Adrenal gland (tissue), 12 donors: ENCODE measurements around the gene RUFY2. TPM values are rescaled to one million over a fixed set of nuclear protein-coding genes. Genes with fewer than 3 reads are reported as not detected.
A peak's percentile ranks its signal among the peaks of the same experiment; 100 is the strongest.

Source experiments
- DNase-seq, 7 donors: peaks; one replicate each; pipeline ENCODE4 v3.0.0-alpha.2; 2019 to 2020
- H3K27ac ChIP-seq, 5 donors: fragments of 200-600 bp; sonication (generic) in 4 of 5; 1 replicate in 3 of 5; 2 replicates in 2 of 5; pipeline versions ENCODE4 v1.5.1 to v1.8.0; 2016 to 2020; ENCODE audit warnings: mild to moderate bottlenecking in 1 of 5
- H3K27me3 ChIP-seq: fragments of 200-600 bp; 2 replicates; pipeline ENCODE4 v1.8.0; 2021
- H3K36me3 ChIP-seq, 2 donors: fragments of 200-600 bp; replicated peaks in 1 of 2; 1 replicate in 1 of 2; 2 replicates in 1 of 2; pipeline versions ENCODE4 v1.5.1 to v1.8.0; 2018 to 2022
- H3K4me1 ChIP-seq, 2 donors: fragments of 200-600 bp; replicated peaks in 1 of 2; 1 replicate in 1 of 2; 2 replicates in 1 of 2; pipeline versions ENCODE4 v1.5.1 to v1.8.0; 2018 to 2021
- H3K4me3 ChIP-seq, 4 donors: fragments of 200-600 bp; sonication (generic) in 3 of 4; one replicate each; pipeline ENCODE4 v1.5.1; 2016 to 2018
- H3K9me3 ChIP-seq, 3 donors: fragments of 200-600 bp; sonication (generic) in 1 of 3; replicated peaks in 1 of 3; 1 replicate in 2 of 3; 2 replicates in 1 of 3; pipeline versions ENCODE4 v1.5.1 to v1.8.0; 2016 to 2021
- POLR2A ChIP-seq, 2 donors: fragments of 450-650 bp; IDR thresholded peaks; one replicate each; pipeline ENCODE4 v1.6.1; 2017; ENCODE audit warnings: antibody characterized with exemption in 2 of 2, mild to moderate bottlenecking in 2 of 2, moderate library complexity in 1 of 2
- WGBS, 4 donors: extraction: QIAGEN DNeasy Blood & Tissue Kit in 2 of 4; methylation state at CpG; one replicate each; pipeline versions ENCODE4 v1.1.5 to v1.1.7; 2013 to 2017; 5-methylcytosine and 5-hydroxymethylcytosine counted together
- intact Hi-C, 2 donors: fragments of 100-400 bp; cut with DNase I; formaldehyde crosslinking; loops; one replicate each; pipeline versions ENCODE4 v1.14.1 to v1.15.0; 2022 to 2023
- polyA plus RNA-seq, 3 donors: library from polyadenylated mRNA; stranded (reverse); fragments of 200-250 nt in 2 of 3; fragments of 350-450 nt in 1 of 3; fragmentation: Illumina TruSeq in 1 of 3; extraction: RNeasy Lipid Tissue Mini Kit (QIAGEN cat#74804) in 1 of 3; gene quantifications; one replicate each; pipeline ENCODE4 v1.2.3, GENCODE V29; 2013 to 2014
- total RNA-seq, 9 donors: library from RNA; depleted of rRNA in 4 of 9; stranded (reverse); fragments of >200 nt in 4 of 9; fragments of 120-200 nt in 1 of 9; fragmentation: NEBNext Ultra II Directional in 1 of 9; extraction: Animal tissue kit (Norgen Biotek cat#: 25700) in 1 of 9; gene quantifications; one replicate each; pipeline versions ENCODE4 v1.1.0 to v1.2.4, GENCODE V29; 2013 to 2023
- TF ChIP-seq, protein P1 (sequence below), 6 experiments: fragments of 450-650 bp in 4 of 6; fragments of 200-600 bp in 2 of 6; sonication (generic) in 1 of 6; IDR thresholded peaks; 1 replicate in 5 of 6; 2 replicates in 1 of 6; pipeline versions ENCODE4 v1.5.1 to v1.8.0; 2016 to 2021; ENCODE audit warnings: antibody characterized with exemption in 6 of 6, mild to moderate bottlenecking in 2 of 6, moderate library complexity in 1 of 6
- donor health status: healthy with polysubstance abuse.
- donor health status: Bipolar disorder and iron deficiency.
- donor health status: DM: yes; HTN: yes; CAD: no.
- donor health status: DM: no; HTN: no; CAD: no.
- donor health status: DM: no; HTN: no; CAD: no.
- donor health status: DM: yes; HTN: yes; CAD: no.

RUFY2 gene
- total and polyA plus RNA-seq, 12 donors, result 6.5 to 26.0 (median 15.5) TPM

DNA sequence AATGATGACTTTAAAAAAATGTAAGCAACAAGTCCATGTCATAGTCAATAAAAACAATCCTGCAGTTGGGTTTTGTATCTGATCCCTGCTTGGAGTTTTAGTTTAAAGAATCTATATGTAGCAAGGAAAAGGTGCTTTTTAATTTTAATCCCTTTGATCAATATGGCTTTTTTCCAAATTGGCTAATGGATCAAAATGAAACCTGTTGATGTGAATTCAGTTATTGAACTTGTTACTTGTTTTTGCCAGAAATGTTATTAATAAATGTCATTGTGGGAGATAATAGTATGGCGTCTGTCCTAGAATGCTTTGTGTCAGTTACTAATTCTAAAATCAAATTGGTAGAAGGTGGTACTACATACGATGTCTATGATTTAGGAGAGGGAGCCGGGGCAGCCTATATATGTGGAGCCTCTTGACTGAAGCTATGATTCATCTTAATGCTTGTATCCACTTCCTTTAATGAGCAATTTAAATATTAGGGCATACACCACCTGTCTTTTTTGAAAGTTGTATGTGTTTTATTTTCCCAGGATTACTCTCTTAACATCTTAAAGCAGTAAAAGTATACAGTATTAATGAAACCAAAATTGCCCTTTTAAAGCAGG, 64.1 kb downstream of the RUFY2 start:
- 78 to 87% (median 84%) methylated on average over 3 of the region's 3 CpGs for WGBS, 4 donors
- H3K36me3 ChIP-seq, result peaks cover 0 to 75% of the 10 kb centered on the region in 2 donors

GRCh38 chr10:68340358-68341080, 66.6 kb downstream of the RUFY2 start:
- Histone ChIP-seq H3K36me3 (peaks cover 0 to 73% of the 10 kb centered on the region in 2 donors), H3K4me1 (peaks cover 25 to 35% of the 10 kb centered on the region in 2 donors), H3K27me3 (no peaks in the 10 kb centered on the region), H3K9me3 (no peaks in the 10 kb centered on the region), H3K4me3 (no peak overlapping the region), H3K27ac (no peak overlapping the region)
- TF ChIP-seq, protein P1, sequence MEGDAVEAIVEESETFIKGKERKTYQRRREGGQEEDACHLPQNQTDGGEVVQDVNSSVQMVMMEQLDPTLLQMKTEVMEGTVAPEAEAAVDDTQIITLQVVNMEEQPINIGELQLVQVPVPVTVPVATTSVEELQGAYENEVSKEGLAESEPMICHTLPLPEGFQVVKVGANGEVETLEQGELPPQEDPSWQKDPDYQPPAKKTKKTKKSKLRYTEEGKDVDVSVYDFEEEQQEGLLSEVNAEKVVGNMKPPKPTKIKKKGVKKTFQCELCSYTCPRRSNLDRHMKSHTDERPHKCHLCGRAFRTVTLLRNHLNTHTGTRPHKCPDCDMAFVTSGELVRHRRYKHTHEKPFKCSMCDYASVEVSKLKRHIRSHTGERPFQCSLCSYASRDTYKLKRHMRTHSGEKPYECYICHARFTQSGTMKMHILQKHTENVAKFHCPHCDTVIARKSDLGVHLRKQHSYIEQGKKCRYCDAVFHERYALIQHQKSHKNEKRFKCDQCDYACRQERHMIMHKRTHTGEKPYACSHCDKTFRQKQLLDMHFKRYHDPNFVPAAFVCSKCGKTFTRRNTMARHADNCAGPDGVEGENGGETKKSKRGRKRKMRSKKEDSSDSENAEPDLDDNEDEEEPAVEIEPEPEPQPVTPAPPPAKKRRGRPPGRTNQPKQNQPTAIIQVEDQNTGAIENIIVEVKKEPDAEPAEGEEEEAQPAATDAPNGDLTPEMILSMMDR (IDR thresholded peaks at IDR 0.05), result no peak
- TF ChIP-seq POLR2A (IDR thresholded peaks at IDR 0.05), result no peak
- intact Hi-C loops, result no loop called here
- no peak for DNase-seq
- 86 to 94% (median 92%) methylated on average over 8 of the region's 8 CpGs for WGBS, 4 donors

More for the DNA sequence above, 64.1 kb downstream of the RUFY2 start:
- H3K27me3 ChIP-seq, result no peaks in the 10 kb centered on the region
- no peaks in the 10 kb centered on the region for H3K9me3 ChIP-seq
- no peak overlapping the region for H3K4me3 ChIP-seq
- intact Hi-C loops, result no loop called here
- no peak for DNase-seq
- H3K27ac ChIP-seq, result no peak overlapping the region
- H3K4me1 ChIP-seq, result peaks cover 2 to 10% of the 10 kb centered on the region in 2 donors
- no peak for TF ChIP-seq POLR2A (IDR thresholded peaks at IDR 0.05)
- TF ChIP-seq, protein P1 (IDR thresholded peaks at IDR 0.05), result no peak

GRCh38 chr10:68336754-68337351, 70.2 kb downstream of the RUFY2 start:
- no peaks in the 10 kb centered on the region for H3K27me3 ChIP-seq
- no peaks in the 10 kb centered on the region for H3K9me3 ChIP-seq
- H3K4me1 ChIP-seq, result peaks cover 27 to 47% of the 10 kb centered on the region in 2 donors
- no peak for TF ChIP-seq POLR2A (IDR thresholded peaks at IDR 0.05)
- TF ChIP-seq, protein P1 (IDR thresholded peaks at IDR 0.05), result no peak
- WGBS, 4 donors, result 55 to 64% (median 60%) methylated on average over 7 of the region's 7 CpGs
- peak overlapping the region in 1 of 4 donors; percentile 87 for H3K4me3 ChIP-seq
- no peak overlapping the region for H3K27ac ChIP-seq
- H3K36me3 ChIP-seq, result peaks cover 0 to 39% of the 10 kb centered on the region in 2 donors
- intact Hi-C loops, result no loop called here
- DNase-seq, result no peak

DNA sequence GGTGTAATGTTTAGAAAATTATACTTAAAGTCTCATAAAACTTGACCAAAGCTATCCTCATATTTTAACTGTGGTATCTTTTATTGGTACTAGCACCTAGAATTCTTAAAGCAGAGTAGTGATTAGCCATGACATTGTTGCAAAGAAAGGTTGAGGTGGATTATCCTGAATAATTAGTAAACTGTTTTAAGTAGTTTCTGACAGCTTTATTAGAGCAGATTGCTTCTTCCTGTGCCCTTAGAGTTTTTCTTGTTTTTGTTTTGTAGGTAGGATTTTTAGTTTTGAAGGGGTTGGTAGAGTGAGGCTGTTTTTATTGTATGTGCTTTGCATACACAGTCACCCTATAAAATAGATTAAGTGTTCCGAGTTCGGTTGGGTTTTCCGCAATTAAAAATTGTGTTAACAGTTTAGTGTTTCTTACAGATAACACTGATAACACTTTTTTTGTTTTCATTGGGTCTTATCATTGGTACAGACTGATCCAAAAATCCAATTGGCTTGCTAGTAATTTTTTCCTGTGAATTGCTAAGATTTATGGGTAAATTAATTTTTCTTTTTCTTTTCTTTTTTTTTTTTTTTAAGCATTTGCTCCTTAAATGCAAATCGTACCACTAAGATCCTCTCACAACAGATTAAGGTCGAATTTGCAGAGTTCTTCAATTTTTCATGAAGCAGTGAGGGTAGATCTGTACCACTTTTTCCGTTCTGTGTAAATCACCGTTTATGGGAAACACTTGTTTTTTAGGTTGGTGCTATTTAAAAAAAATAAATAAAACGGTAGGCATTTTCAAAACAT, 72.2 kb downstream of the RUFY2 start:
- Histone ChIP-seq H3K36me3 (peaks cover 0 to 19% of the 10 kb centered on the region in 2 donors), H3K9me3 (no peaks in the 10 kb centered on the region), H3K4me1 (peaks cover 38 to 55% of the 10 kb centered on the region in 2 donors), H3K4me3 (peak overlapping the region in 2 of 4 donors; percentile 87 to 98), H3K27me3 (no peaks in the 10 kb centered on the region), H3K27ac (peak overlapping the region in 1 of 5 donors; percentile 99)
- 1 to 4% (median 3%) methylated on average over 8 of the region's 8 CpGs for WGBS, 4 donors
- no peak for DNase-seq
- intact Hi-C loops, result no loop called here
- TF ChIP-seq, protein P1 (IDR thresholded peaks at IDR 0.05), result no peak
- no peak for TF ChIP-seq POLR2A (IDR thresholded peaks at IDR 0.05)
